ENCODE measurements around the gene KRT81. TPM values are rescaled to one million over a fixed set of nuclear protein-coding genes. Genes with fewer than 3 reads are reported as not detected.

Gene KRT81
- total RNA-seq, 4 donors from 2014 or later: 0.27 TPM; not detected in 3

DNA sequence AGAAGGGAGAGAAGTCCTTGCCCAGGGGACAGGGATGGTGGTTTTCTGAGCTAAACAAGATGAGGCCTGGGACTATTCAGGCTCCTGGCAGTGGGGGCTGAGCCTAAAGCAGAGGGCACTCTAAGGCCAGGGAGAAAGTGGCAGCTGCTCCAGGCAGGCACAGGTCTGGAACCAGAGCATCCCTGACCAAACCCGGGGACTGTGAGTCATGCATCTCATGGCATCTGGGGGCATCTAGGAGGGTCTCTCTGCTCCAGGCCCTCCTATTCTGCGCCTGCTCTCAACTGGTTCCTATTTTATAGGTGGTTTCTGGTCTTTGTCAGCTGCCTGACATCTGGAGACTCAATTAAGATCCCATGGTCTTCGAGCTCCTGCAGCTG is 46.7 kb downstream of the KRT81 start:
- H3K9me3 ChIP-seq: no peaks in the 10 kb centered on the region
- peaks cover 0 to 45% (median 17%) of the 10 kb centered on the region in 3 donors for H3K4me1 ChIP-seq
- H3K27me3 ChIP-seq: peaks cover 10% of the 10 kb centered on the region
- no peak overlapping the region for H3K4me3 ChIP-seq
- peak overlapping the region in 3 of 4 donors; percentile 18 to 68 (median 36) for H3K27ac ChIP-seq
- no peaks in the 10 kb centered on the region for H3K36me3 ChIP-seq
- WGBS, 2 donors (ENCODE audit: low coverage in 1 of 2): no CpG with 5 or more reads among the region's 3 CpGs
- TF ChIP-seq POLR2A (IDR thresholded peaks at IDR 0.05): no peak
- TF ChIP-seq POLR2AphosphoS5 (IDR thresholded peaks at IDR 0.05): no peak
- TF ChIP-seq, protein P1, sequence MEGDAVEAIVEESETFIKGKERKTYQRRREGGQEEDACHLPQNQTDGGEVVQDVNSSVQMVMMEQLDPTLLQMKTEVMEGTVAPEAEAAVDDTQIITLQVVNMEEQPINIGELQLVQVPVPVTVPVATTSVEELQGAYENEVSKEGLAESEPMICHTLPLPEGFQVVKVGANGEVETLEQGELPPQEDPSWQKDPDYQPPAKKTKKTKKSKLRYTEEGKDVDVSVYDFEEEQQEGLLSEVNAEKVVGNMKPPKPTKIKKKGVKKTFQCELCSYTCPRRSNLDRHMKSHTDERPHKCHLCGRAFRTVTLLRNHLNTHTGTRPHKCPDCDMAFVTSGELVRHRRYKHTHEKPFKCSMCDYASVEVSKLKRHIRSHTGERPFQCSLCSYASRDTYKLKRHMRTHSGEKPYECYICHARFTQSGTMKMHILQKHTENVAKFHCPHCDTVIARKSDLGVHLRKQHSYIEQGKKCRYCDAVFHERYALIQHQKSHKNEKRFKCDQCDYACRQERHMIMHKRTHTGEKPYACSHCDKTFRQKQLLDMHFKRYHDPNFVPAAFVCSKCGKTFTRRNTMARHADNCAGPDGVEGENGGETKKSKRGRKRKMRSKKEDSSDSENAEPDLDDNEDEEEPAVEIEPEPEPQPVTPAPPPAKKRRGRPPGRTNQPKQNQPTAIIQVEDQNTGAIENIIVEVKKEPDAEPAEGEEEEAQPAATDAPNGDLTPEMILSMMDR (IDR thresholded peaks at IDR 0.05): no peak
- TF ChIP-seq EP300 (IDR thresholded peaks at IDR 0.05): no peak
- no peak for ATAC-seq

DNA sequence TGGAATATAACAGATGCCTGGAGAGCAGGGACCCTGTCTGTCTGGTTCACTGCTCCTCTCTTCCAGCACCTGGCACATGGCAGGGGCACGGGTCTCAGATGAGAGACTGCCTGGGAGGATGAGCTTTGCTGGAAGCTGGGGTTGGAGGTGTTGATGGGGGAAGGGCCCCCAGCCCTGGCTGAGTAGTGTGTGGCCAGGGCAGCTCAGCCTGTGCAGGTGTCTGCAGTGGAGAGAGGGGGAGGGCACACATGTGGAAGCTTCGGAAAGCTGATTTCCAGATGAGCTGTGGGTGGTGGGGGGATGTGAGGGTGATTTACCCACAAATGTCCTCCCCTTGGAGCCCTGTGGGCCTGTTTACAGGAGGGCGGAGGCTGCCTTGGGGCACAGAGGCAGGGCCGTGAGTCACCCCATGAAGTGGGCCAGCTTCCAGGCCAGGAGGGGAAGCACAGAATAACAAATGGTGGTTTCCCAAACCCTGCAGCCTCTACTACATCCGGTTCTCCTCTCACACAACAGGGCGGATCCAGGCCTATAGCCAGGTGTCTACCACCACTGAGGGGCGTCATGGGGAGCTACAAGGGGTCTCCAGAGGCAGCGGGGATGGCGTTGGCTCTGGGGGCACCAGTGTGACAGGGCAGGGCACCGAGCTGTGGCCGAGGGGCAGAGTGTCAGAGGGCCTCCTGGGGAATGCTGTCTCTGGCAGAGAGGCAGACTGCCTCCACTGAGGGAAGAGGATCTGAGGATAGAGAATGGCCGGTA is 47.3 kb downstream of the KRT81 start:
- no peak for TF ChIP-seq EP300 (IDR thresholded peaks at IDR 0.05)
- TF ChIP-seq, protein P1 (IDR thresholded peaks at IDR 0.05): no peak
- TF ChIP-seq POLR2AphosphoS5 (IDR thresholded peaks at IDR 0.05): peak; percentile 78
- TF ChIP-seq POLR2A (IDR thresholded peaks at IDR 0.05): no peak
- Histone ChIP-seq H3K27ac (peak overlapping the region in 3 of 4 donors; percentile 18 to 68 (median 36)), H3K4me3 (no peak overlapping the region), H3K27me3 (peaks cover 5% of the 10 kb centered on the region), H3K4me1 (peaks cover 0 to 39% (median 17%) of the 10 kb centered on the region in 3 donors), H3K9me3 (no peaks in the 10 kb centered on the region), H3K36me3 (no peaks in the 10 kb centered on the region)
- peak; percentile 92 for ATAC-seq
- 80% methylated on average over 2 of the region's 12 CpGs; no CpG with 5 or more reads in 1 of the 2 donors for WGBS, 2 donors (ENCODE audit: low coverage in 1 of 2)

DNA sequence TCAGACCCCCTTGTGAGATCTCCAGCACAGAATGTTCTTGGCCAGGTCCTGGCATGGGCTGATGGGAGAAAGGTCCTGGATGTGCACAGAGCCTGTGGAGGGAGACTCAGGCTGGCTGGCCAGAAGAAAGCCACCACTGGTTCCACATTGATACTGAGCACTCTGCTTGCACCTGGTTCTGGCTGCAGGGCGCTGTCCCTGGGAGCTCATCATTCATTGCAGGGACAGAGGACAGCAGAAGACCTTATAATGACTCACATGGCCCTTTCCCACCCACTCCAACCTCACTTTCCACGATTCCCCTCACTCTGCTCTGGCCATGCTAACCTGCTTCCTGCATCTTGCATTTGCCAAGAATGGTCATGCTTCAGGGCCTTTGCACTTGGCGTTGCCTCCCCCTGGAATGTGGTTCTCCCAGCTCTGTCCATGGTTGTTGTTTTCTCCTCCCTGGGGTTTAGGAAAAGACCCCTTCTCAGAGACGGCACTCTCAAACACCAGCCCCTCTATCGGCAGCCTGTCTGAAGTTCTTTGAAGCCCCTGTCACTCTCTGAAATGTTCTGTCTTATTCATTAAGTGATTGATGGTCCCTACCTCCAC is 48.0 kb downstream of the KRT81 start:
- TF ChIP-seq POLR2A (IDR thresholded peaks at IDR 0.05) (no peak), POLR2AphosphoS5 (IDR thresholded peaks at IDR 0.05) (no peak), EP300 (IDR thresholded peaks at IDR 0.05) (no peak)
- TF ChIP-seq, protein P1 (IDR thresholded peaks at IDR 0.05): no peak
- Histone ChIP-seq H3K27me3 (no peaks in the 10 kb centered on the region), H3K4me1 (peaks cover 0 to 32% (median 13%) of the 10 kb centered on the region in 3 donors), H3K9me3 (no peaks in the 10 kb centered on the region), H3K36me3 (no peaks in the 10 kb centered on the region), H3K4me3 (no peak overlapping the region), H3K27ac (peak overlapping the region in 2 of 4 donors; percentile 36 to 68)
- WGBS, 2 donors (ENCODE audit: low coverage in 1 of 2): 48 to 85% methylated on average over 2 to 3 of the region's 5 CpGs
- no peak for ATAC-seq

DNA sequence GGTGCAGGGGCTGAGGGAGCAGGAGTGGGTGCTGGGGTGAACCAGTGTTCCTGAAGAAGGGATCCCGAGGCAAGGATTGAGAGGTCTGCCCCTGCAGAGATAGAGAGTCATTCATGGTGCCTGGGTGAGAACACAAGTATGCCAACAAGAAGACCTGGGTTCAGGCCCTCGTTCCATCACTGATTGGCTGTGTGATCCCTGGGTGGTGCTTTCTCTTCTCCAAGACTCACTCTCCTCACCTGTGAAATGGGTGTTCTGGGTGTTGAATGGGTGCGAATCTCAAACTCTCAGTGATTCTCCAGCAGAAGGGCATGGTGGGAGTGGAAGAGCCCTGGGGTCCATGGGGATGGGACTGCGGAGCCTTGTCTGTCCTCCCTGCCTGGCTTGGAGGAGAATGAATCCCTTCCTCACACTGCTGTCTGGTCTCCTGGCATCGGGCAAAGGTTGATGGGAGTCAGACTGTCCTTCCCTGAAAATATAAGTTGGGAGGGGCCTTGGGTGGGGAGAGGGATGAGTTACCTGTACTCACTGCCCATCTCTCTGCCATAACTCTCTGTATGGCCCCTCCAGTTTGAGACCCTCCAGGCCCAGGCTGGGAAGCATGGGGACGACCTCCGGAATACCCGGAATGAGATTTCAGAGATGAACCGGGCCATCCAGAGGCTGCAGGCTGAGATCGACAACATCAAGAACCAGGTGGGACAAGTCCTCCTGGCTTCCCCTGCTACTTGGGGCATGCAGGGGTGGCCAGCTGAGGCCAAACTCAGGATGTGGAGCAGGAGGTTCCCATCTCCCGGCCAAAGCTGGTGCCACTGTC is 48.7 kb downstream of the KRT81 start:
- Histone ChIP-seq H3K27ac (no peak overlapping the region), H3K4me1 (peaks cover 0 to 27% (median 11%) of the 10 kb centered on the region in 3 donors), H3K36me3 (no peaks in the 10 kb centered on the region), H3K27me3 (no peaks in the 10 kb centered on the region), H3K9me3 (no peaks in the 10 kb centered on the region), H3K4me3 (no peak overlapping the region)
- TF ChIP-seq, protein P1 (IDR thresholded peaks at IDR 0.05): no peak
- no peak for TF ChIP-seq EP300 (IDR thresholded peaks at IDR 0.05)
- TF ChIP-seq POLR2A (IDR thresholded peaks at IDR 0.05): no peak
- TF ChIP-seq POLR2AphosphoS5 (IDR thresholded peaks at IDR 0.05): no peak
- WGBS, 2 donors (ENCODE audit: low coverage in 1 of 2): 77 to 83% methylated on average over 2 to 3 of the region's 11 CpGs
- no peak for ATAC-seq

Data from gastroesophageal sphincter (tissue), 4 donors.